Activated effector memory CD4-positive, alpha-beta T cell treated with anti-CD3 and anti-CD28 coated beads, Interleukin-2, amount 50 U/mL, for 16 hours (primary cell): ENCODE measurements around the gene NYAP2.

Source experiments
- DNase-seq: peaks from one replicate; pipeline ENCODE4 v3.0.0-alpha.2; 2020

The NYAP2 gene

GRCh38 chr2:225487878-225488416 lies 88.4 kb downstream of the NYAP2 start:
- DNase-seq = no peak

GRCh38 chr2:225488743-225489142 lies 89.2 kb downstream of the NYAP2 start:
- no peak for DNase-seq

- no peak for DNase-seq
These were observed 94.0 kb downstream of the NYAP2 start for GRCh38 chr2:225493420-225494099.

GRCh38 chr2:225494100-225494459 lies 94.6 kb downstream of the NYAP2 start:
- no peak for DNase-seq

- DNase-seq = no peak
These were observed 96.2 kb downstream of the NYAP2 start for GRCh38 chr2:225495706-225496105.

- no peak for DNase-seq
These were observed 97.1 kb downstream of the NYAP2 start for GRCh38 chr2:225496568-225496967.

- DNase-seq = no peak
These were observed 97.7 kb downstream of the NYAP2 start for GRCh38 chr2:225497166-225497565.

- no peak for DNase-seq
These were observed 101.5 kb downstream of the NYAP2 start for GRCh38 chr2:225501022-225501421.

- no peak for DNase-seq
These were observed 103.5 kb downstream of the NYAP2 start for GRCh38 chr2:225502971-225503370.

- no peak for DNase-seq
These were observed 111.3 kb downstream of the NYAP2 start for GRCh38 chr2:225510796-225511195.

GRCh38 chr2:225512469-225512868 lies 113.0 kb downstream of the NYAP2 start:
- no peak for DNase-seq

- DNase-seq = no peak
These were observed 113.5 kb downstream of the NYAP2 start for GRCh38 chr2:225512876-225513540.

- DNase-seq = no peak
These were observed 115.5 kb downstream of the NYAP2 start for GRCh38 chr2:225515033-225515432.

- no peak for DNase-seq
These were observed 127.4 kb downstream of the NYAP2 start for GRCh38 chr2:225526760-225527390.

GRCh38 chr2:225531559-225531958 lies 132.0 kb downstream of the NYAP2 start:
- DNase-seq = no peak

- no peak for DNase-seq
These were observed 132.6 kb downstream of the NYAP2 start for GRCh38 chr2:225532096-225532495.

- no peak for DNase-seq
These were observed 134.5 kb downstream of the NYAP2 start for GRCh38 chr2:225534037-225534436.

GRCh38 chr2:225534697-225535096 lies 135.2 kb downstream of the NYAP2 start:
- no peak for DNase-seq

- DNase-seq = no peak
These were observed 136.5 kb downstream of the NYAP2 start for GRCh38 chr2:225536036-225536435.

GRCh38 chr2:225543626-225544025 lies 144.1 kb downstream of the NYAP2 start:
- DNase-seq = no peak

- DNase-seq = no peak
These were observed 157.0 kb downstream of the NYAP2 start for GRCh38 chr2:225556461-225556860.

- no peak for DNase-seq
These were observed 159.0 kb downstream of the NYAP2 start for GRCh38 chr2:225558399-225559071.

GRCh38 chr2:225559072-225559415 lies 159.5 kb downstream of the NYAP2 start:
- no peak for DNase-seq

GRCh38 chr2:225566798-225567197 lies 167.3 kb downstream of the NYAP2 start:
- no peak for DNase-seq
